ENCODE data around the gene SYNE4.
"Not testable (repeated sequence)": the region's sequence is repeated elsewhere in the genome, so short reads cannot be mapped to it uniquely, and the experiment has no call there.

SYNE4 gene

GRCh38 chr19:35988824-35989223 lies 19.8 kb downstream of the SYNE4 start:
- DNase-seq = no peak

GRCh38 chr19:35987571-35987896 lies 21.1 kb downstream of the SYNE4 start:
- DNase-seq = no peak

DNA sequence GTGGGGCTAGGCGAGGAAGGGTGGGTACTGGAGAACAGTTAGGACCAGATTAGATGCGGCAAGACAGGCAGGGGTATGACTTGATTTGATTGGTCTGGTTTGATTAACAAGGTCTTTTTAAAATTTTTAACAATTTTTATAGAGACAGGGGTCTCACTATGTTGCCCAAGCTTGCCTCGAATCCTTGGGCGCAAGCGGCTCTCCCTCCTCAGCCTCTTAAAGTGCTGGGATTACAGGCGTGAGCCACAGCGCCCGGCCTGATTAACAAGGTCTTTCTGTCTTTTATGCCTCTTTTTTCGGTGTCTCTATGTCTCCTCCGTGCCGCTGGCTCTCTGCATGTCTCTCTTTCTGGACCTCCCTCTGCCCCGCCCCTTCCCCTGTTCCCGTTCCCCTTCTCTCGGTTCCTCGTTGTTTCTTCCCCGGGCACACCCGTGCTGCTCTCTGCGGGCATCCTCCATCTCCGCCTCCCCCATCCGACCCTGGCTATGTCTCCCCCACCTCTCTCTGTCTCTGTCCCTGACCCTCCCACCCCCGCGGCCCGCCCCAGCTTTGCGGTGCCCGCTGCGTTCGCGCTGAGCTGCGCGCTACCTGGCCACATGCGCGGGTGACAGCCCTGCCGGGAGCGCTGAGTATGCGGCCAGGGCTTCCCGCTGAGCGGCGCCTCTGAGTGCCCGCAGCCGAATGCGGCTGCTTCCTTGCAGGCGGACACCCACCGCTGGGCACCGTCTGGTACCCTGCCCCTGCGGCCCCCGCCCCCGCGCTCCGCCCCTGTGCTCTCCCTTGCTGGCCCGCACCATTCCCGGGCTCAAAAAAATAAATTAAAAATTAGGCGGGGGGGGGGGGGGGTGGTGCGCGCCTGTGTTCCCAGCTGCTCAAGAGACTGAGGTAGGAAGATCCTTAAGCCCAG lies 21.7 kb downstream of the SYNE4 start:
- DNase-seq = no peak

GRCh38 chr19:35986111-35986510 lies 22.5 kb downstream of the SYNE4 start:
- DNase-seq = no peak

DNA sequence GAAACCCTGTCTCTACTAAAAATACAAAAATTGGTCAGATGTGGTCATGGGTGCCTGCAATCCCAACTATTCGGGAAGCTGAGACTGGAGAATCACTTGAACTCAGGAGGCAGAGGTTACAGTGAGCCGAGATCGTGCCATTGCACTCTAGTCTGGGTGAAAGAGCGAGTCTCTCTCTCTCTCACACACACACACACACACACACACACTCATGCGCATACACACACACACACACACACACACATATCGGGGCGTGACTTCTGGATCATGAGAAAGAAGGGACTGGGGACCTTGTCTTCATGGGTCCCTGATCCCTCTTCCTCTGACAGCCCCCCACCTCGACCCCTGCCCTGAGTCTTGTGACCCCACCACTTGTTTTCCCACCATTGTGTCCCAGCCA lies 25.4 kb downstream of the SYNE4 start:
- DNase-seq = no peak

- DNase-seq = not testable (repeated sequence)
Measured at GRCh38 chr19:35980997-35981396, 27.6 kb downstream of the SYNE4 start.

DNA sequence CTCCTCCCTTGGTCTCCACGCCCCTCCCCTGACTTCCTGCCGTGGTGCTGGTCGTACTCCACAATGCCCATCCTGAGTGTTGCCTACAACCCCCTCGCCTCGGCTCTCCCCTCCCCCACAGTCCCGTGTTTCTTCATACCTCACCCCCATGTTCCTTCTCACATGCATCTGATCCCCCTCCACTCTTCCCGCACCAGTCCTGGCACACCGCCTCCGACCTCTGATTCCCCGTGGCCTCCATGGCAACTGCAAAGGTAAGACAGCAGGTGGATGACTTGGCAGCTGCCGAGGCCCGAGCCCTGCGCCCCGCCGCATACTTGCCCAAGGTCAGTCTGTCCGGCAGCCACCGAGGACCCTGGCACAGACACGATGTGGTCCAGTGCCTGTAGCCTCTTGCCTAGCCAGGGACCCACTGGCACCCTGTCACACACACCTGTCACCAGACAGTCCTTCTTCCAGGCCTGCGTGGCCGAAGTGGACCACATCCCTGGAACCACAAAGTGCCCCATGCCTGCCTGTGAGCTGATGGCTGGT lies 29.7 kb downstream of the SYNE4 start:
- DNase-seq = no peak

GRCh38 chr19:35978271-35978670 lies 30.3 kb downstream of the SYNE4 start:
- DNase-seq = no peak

DNA sequence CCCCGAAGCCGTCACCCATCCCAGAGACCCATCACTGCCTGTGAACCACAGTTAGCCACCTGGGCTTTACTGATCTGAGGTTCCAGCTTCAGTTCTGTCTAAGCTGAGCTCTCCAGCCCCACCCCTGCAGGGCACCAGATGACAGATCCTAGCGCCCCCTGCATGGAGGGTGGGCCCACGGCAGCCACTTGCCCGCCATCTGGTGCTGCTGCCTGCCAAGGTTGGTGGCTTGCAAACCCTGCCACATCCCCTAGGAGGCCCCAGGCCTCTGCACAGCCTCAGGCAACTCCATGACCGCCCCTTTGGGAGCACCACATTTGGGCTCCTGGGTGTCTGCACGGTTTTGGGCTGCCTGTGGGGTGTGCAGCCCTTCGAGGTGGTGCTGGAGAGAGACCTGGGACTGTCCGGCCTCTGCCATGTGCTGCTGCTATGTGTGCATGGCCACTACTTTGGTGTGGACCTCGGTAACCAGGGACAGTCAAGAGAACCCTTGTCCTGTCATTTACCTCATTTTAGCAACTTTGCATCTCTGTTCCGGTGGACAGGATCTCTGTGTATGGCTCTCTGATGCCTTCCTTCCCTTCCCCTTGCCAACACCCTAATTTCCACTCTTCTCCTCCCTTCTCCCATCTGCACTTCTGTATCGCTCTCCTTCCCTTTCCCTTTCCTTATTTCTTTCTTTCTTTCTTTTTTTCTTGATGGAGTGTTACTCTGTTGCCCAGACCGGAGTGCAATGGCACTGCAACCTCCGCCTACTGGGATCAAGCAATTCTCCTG lies 31.0 kb downstream of the SYNE4 start:
- DNase-seq = no peak

DNA sequence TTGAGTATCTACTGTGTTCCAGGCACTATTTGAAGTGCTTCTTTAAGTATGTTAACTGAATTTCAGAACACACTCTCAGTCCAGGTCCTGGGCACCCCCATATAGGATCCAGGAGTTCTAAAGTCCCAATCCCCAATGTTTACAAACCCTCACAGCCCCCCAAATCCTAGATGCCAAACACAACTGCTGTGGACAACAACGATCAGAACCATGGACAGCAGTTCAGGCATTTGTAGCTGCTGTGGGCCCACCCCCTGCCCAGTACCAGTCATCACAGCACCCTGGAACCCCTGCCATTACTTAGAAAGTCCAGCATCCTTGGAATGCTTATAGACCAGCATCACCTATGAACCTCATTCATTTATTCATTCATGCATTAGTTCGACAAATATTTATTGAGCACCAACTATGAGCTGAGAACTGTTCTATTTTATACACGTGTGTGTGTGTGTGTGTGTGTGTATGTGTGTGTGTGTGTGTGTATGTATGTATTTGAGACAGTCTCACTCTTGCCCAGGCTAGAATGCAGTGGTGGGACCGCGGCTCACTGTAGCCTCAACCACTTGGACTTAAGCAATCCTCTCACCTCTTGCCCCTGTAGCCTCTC lies 32.9 kb downstream of the SYNE4 start:
- no peak for DNase-seq

GRCh38 chr19:35973487-35973886 lies 35.1 kb downstream of the SYNE4 start:
- DNase-seq = no peak

GRCh38 chr19:35966771-35967170 lies 41.8 kb downstream of the SYNE4 start:
- no peak for DNase-seq

- peak; percentile 36 for DNase-seq
Measured at GRCh38 chr19:35963514-35963913, 45.1 kb downstream of the SYNE4 start.

GRCh38 chr19:35960432-35960972 lies 48.1 kb downstream of the SYNE4 start:
- no peak for DNase-seq

DNA sequence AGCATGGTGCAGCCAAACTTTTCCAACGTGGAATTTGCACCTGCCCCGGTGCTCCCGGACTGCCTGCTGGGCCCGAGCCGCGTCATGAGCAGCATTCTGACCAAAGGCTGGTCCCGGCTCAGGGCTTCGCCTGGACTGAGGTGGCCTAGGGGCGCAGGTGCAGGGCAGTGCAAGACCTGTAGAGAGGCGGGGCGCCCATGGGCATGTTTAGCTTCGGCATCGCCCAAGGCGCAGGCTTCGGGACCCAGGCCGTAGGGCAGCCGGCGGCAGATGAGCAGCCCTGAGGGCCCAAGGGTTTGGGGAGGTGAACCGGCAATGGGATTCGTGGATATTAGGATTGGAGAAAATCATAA lies 48.7 kb downstream of the SYNE4 start:
- no peak for DNase-seq

DNA sequence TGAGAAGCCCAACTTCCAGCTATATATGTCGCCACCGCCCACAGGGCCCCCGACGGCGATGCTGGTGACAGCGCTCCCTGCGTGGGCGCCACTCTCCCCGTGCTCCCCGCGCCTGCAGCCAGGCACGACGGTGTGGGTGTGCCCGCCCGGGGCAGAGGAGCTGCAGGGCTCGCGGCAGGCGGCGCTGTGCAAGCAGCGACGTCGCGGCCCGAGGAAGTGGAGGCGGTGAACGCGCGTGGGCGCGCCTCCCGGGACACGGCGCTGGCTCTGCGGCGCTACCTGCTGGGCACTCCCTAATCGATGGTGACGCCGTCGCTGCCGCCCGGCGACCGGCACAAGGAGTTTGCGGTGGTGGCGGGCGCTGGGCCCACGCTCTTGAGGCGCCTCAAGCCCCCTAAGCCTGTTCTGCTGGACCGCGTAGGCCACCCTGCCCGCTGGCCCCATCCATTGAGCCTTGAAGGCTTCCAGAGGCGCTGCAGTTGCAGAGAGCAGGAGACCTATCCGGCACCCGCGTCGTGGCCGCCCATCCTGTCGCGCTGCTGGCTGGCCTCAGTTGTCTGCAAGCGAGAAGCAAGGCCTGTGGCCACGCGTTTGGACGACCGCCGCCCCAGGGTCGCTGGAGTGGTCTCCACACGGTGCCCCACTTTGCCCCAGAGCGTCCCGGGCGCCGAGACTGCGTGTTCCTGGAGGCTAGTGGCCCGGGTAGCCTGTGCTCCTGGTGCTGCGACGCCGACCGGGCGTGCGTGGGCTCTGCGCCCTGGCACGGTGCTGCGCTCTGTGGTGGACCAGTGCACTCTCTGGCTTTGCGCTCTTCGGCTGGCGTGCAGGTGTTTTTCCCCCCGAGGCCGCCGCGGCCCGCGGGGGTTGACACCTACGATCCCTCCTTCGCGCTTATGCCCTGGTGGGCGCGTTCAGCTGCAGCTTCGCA lies 49.3 kb downstream of the SYNE4 start:
- DNase-seq = peak; percentile 87

DNA sequence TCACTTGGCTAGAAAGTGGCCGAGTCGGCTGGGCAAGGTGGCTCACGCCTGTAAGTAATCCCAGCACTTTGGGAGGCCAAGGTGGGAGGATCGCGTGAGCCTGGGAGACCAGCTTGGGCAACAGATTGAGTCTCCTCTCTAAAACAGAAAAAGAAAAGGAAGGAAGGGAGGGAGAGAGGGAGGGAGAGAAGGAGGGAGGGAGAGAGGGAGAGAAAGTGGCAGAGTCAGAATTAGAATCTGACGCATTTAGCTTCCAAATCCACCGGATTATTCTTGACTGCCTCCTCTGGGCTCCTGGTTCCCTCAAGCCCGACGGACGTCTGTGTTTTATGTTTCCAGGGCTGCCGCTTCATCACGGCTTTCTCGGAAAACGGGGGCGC lies 50.0 kb downstream of the SYNE4 start:
- DNase-seq = no peak

DNA sequence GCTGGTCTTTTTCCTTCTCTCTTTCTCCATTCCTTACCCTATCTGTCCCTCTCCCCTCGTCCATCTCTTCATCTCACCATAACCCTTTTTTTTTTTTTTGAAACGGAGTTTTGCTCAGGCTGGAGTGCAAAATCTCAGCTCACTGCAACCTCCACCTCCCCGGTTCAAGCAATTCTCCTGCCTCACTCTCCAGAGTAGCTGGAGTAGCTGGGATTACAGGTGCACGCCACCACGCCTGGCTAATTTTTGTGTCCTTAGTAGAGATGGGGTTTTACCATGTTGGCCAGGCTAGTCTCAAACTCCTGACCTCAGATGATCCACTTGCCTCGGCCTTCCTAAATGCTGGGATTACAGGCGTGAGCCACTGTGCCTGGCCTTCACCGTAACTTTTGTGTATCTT lies 51.2 kb downstream of the SYNE4 start:
- not testable (repeated sequence) for DNase-seq

DNA sequence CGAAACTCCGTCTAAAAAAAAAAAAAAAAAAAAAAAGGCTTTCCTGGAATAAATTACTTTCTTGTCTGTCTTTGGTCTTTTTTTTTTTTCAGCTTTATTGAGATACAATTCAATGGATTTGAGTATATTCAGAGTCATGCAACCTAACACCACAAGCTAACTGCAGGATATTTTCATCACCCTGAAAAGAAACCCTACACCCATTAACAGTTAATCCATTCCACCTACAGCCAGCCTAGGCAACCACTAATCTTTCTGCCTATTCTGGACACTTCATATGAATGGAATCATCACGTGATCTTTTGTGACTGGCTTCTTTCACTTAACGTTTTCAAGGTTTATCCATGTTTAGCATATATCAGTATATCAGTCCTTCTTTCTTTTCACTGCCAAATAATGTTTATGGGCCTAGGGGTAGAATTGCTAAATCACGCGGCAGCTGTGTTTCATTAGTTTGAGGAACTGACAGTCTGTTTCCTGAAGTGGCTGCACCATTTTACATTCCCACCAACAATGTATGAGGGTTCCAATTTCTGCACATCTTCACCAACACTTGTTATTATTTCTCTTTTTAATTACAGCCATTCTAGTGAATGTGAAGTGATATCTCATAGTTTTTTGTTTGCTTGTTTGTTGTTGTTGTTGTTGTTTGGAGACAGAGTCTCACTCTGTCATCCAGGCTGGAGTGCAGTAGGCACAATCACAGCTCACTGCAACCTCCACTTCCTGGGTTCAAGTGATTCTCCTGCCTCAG lies 52.6 kb downstream of the SYNE4 start:
- DNase-seq = no peak

Measured in CD4-positive, alpha-beta T cell treated with Interleukin-12 subunit alpha and Interleukin-12 subunit beta, for 1 hour (primary cell).